Neural cell (in vitro differentiated cells): ENCODE measurements around the gene CTCF.
A peak's percentile ranks its signal among the peaks of the same experiment; 100 is the strongest.

Experiments
- CTCF ChIP-seq: fragments of 450-650 bp; IDR thresholded peaks from 2 replicates; pipeline ENCODE4 v1.5.1; 2014; ENCODE audit warnings: antibody characterized with exemption, mild to moderate bottlenecking, moderate library complexity; ENCODE audit not compliant: poor library complexity, severe bottlenecking
- EZH2 ChIP-seq: fragments of 200-600, 300-800 bp; shearing (Covaris generic), sonication (generic); IDR thresholded peaks from 2 replicates; pipeline ENCODE4 v1.6.1; 2014; ENCODE audit warnings: antibody characterized with exemption, low read length, borderline replicate concordance, mild to moderate bottlenecking; ENCODE audit not compliant: insufficient read depth, poor library complexity, severe bottlenecking
- MXI1 ChIP-seq: fragments of 450-650 bp; conservative IDR thresholded peaks from 2 replicates; pipeline ENCODE4 v1.6.1; 2014; ENCODE audit warnings: antibody characterized with exemption, mild to moderate bottlenecking; ENCODE audit not compliant: poor library complexity, severe bottlenecking
- POLR2AphosphoS5 ChIP-seq: IDR thresholded peaks from 2 replicates; pipeline ENCODE4 v1.6.1; 2012
- RAD21 ChIP-seq: fragments of 450-650 bp; conservative IDR thresholded peaks from 2 replicates; pipeline ENCODE4 v1.6.1; 2014; ENCODE audit warnings: antibody characterized with exemption, mild to moderate bottlenecking, moderate library complexity
- SMC3 ChIP-seq: fragments of 450-650 bp; conservative IDR thresholded peaks from 2 replicates; pipeline ENCODE4 v1.6.1; 2014; ENCODE audit warnings: antibody characterized with exemption, mild to moderate bottlenecking, moderate library complexity; ENCODE audit not compliant: poor library complexity
- TAF1 ChIP-seq: IDR thresholded peaks from 2 replicates; pipeline ENCODE4 v1.6.1; 2012; ENCODE audit warnings: low read depth

GRCh38 chr16:67562526-67562917 is at the start of gene CTCF:
- TF ChIP-seq CTCF (peak; percentile 91), EZH2 (no peak), POLR2AphosphoS5 (peak; percentile 73), TAF1 (no peak), SMC3 (peak; percentile 61), RAD21 (peak; percentile 69), MXI1 (no peak)
